Esophagus muscularis mucosa (tissue), 4 donors: ENCODE data around the gene CSRP3. TPM values are rescaled to one million over a fixed set of nuclear protein-coding genes. Genes with fewer than 3 reads are reported as not detected.

Source experiments
- DNase-seq: peaks from one replicate; pipeline ENCODE4 v3.0.0-alpha.2; 2017; ENCODE audit errors: extremely low spot score
- H3K27ac ChIP-seq, 4 donors: fragments of 200-600 bp; sonication (generic); replicated peaks in 1 of 4; 1 replicate in 3 of 4; 2 replicates in 1 of 4; pipeline ENCODE4 v1.5.1; 2016 to 2019; ENCODE audit warnings: mild to moderate bottlenecking in 1 of 4
- H3K27me3 ChIP-seq, 4 donors: fragments of 200-600 bp; sonication (generic); one replicate each; pipeline versions ENCODE4 v1.5.1 to v1.6.0; 2016 to 2019
- H3K36me3 ChIP-seq, 4 donors: fragments of 200-600 bp; sonication (generic); one replicate each; pipeline ENCODE4 v1.5.1; 2016 to 2019
- H3K4me1 ChIP-seq, 4 donors: fragments of 200-600 bp; sonication (generic); one replicate each; pipeline ENCODE4 v1.5.1; 2016 to 2019
- H3K4me3 ChIP-seq, 4 donors: fragments of 200-600 bp; sonication (generic); 1 replicate in 2 of 4; 2 replicates in 2 of 4; pipeline ENCODE4 v1.5.1; 2016 to 2019; ENCODE audit warnings: mild to moderate bottlenecking in 4 of 4, moderate library complexity in 1 of 4
- H3K9me3 ChIP-seq, 4 donors: fragments of 200-600 bp; sonication (generic); 1 replicate in 3 of 4; 2 replicates in 1 of 4; pipeline ENCODE4 v1.5.1; 2016 to 2019
- EP300 ChIP-seq: sonication (generic); formaldehyde crosslinking; IDR thresholded peaks from one replicate; pipeline ENCODE4 v1.6.1; 2017; ENCODE audit warnings: antibody characterized with exemption
- POLR2A ChIP-seq: fragments of 450-650 bp; IDR thresholded peaks from one replicate; pipeline ENCODE4 v1.6.1; 2017; ENCODE audit warnings: antibody characterized with exemption, moderate library complexity, mild to moderate bottlenecking, low read depth
- POLR2AphosphoS5 ChIP-seq, 2 donors: sonication (generic); formaldehyde crosslinking; IDR thresholded peaks; one replicate each; pipeline ENCODE4 v1.6.1; 2017; ENCODE audit warnings: antibody characterized with exemption in 2 of 2
- WGBS: methylation state at CpG from one replicate; pipeline ENCODE4 v1.1.5; 2018; 5-methylcytosine and 5-hydroxymethylcytosine counted together
- intact Hi-C: fragments of 100-400 bp; cut with DNase I; formaldehyde crosslinking; loops from one replicate; pipeline ENCODE4 v1.15.1; 2023
- total RNA-seq, 4 donors: library from RNA; depleted of rRNA; stranded (reverse); fragments of >200 nt; gene quantifications; one replicate each; pipeline versions ENCODE4 v1.1.0 to v1.2.1, GENCODE V29; 2016
- TF ChIP-seq, protein P1 (sequence below), 3 experiments: fragments of 200-600 bp in 2 of 3; fragments of 450-650 bp in 1 of 3; sonication (generic) in 2 of 3; IDR thresholded peaks; one replicate each; pipeline ENCODE4 v1.5.1; 2017 to 2019; ENCODE audit warnings: antibody characterized with exemption in 3 of 3, mild to moderate bottlenecking in 2 of 3, moderate library complexity in 1 of 3

Gene CSRP3
- total RNA-seq, 4 donors from 2014 or later, result not detected

DNA sequence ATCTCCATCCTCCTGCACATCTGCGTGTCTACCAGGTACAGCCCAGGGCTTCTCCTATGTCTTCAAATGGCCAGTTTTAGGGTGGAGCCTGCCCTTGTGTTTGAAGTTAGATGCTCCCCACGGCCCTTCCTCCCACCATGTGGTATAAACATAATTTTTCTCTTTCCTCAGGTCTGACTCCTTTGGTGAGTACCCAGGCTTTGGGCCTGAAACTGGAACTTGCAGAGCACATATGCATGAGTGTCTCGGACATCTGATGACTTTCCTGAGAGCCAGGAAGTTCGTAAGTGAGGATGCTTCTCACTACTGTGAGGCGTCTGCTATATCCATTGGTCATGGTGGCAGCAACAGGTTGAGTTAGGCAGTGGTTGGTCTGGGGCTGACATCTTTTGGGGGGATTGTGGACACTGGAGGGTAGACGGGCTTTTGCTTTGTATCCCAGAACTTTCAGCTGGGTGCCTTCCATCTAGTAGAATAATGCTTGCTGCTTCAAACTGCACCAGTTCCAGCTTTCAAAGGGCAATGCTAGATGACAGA lies 16.2 kb downstream of the CSRP3 start:
- Histone ChIP-seq H3K27me3 (no peaks in the 10 kb centered on the region), H3K4me1 (no peaks in the 10 kb centered on the region), H3K4me3 (no peak overlapping the region), H3K9me3 (no peaks in the 10 kb centered on the region), H3K36me3 (peaks cover 0 to 92% (median 0%) of the 10 kb centered on the region in 4 donors), H3K27ac (no peak overlapping the region)
- DNase-seq, result no peak
- WGBS, result 68% methylated on average over 6 of the region's 6 CpGs
- intact Hi-C loops, result no loop called here
- TF ChIP-seq, protein P1, sequence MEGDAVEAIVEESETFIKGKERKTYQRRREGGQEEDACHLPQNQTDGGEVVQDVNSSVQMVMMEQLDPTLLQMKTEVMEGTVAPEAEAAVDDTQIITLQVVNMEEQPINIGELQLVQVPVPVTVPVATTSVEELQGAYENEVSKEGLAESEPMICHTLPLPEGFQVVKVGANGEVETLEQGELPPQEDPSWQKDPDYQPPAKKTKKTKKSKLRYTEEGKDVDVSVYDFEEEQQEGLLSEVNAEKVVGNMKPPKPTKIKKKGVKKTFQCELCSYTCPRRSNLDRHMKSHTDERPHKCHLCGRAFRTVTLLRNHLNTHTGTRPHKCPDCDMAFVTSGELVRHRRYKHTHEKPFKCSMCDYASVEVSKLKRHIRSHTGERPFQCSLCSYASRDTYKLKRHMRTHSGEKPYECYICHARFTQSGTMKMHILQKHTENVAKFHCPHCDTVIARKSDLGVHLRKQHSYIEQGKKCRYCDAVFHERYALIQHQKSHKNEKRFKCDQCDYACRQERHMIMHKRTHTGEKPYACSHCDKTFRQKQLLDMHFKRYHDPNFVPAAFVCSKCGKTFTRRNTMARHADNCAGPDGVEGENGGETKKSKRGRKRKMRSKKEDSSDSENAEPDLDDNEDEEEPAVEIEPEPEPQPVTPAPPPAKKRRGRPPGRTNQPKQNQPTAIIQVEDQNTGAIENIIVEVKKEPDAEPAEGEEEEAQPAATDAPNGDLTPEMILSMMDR (IDR thresholded peaks at IDR 0.05), result no peak
- TF ChIP-seq POLR2AphosphoS5 (IDR thresholded peaks at IDR 0.05), result no peak
- no peak for TF ChIP-seq POLR2A
- TF ChIP-seq EP300, result no peak

DNA sequence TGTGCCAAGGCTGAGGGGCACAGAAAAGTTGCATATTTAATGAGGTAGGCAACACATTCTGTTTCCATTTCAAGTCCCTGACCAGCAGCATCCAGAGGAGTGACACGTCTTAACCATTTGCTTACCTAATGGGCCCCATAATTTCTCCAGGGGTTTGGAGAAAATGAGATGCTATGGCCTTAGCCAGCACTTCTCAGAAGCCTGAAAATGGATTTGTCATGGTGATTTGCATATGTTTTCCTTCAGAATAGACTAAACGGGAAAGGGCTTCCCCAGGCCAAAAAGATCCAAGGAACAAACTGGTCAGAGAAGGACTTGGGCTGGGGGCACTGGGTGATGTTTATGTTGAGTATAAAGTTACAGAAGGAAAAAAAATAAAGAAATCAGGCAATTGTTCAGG lies 16.7 kb downstream of the CSRP3 start:
- no peak overlapping the region for H3K27ac ChIP-seq
- DNase-seq, result no peak
- no peaks in the 10 kb centered on the region for H3K27me3 ChIP-seq
- H3K9me3 ChIP-seq, result no peaks in the 10 kb centered on the region
- no peak overlapping the region for H3K4me3 ChIP-seq
- TF ChIP-seq EP300 (no peak), POLR2AphosphoS5 (IDR thresholded peaks at IDR 0.05) (no peak), POLR2A (no peak)
- TF ChIP-seq, protein P1 (IDR thresholded peaks at IDR 0.05), result no peak
- WGBS, result 61% methylated on average over 2 of the region's 2 CpGs
- intact Hi-C loops, result no loop called here
- H3K4me1 ChIP-seq, result no peaks in the 10 kb centered on the region
- H3K36me3 ChIP-seq, result peaks cover 0 to 93% (median 0%) of the 10 kb centered on the region in 4 donors

GRCh38 chr11:19183646-19184045 lies 18.1 kb downstream of the CSRP3 start:
- H3K27me3 ChIP-seq, result no peaks in the 10 kb centered on the region
- H3K27ac ChIP-seq, result no peak overlapping the region

GRCh38 chr11:19181531-19182261 lies 20.1 kb downstream of the CSRP3 start:
- 73% methylated on average over 5 of the region's 5 CpGs for WGBS
- no peak for DNase-seq

More at GRCh38 chr11:19183646-19184045, 18.1 kb downstream of the CSRP3 start:
- WGBS, result 69% methylated on average over 7 of the region's 7 CpGs
- intact Hi-C loops, result no loop called here
- H3K4me1 ChIP-seq, result no peaks in the 10 kb centered on the region
- H3K4me3 ChIP-seq, result no peak overlapping the region
- TF ChIP-seq POLR2AphosphoS5 (IDR thresholded peaks at IDR 0.05) (no peak), EP300 (no peak)
- no peaks in the 10 kb centered on the region for H3K9me3 ChIP-seq
- no peak for DNase-seq
- peaks cover 0 to 79% (median 0%) of the 10 kb centered on the region in 4 donors for H3K36me3 ChIP-seq

GRCh38 chr11:19176629-19177186 lies 25.1 kb downstream of the CSRP3 start:
- Histone ChIP-seq H3K27ac (no peak overlapping the region), H3K9me3 (no peaks in the 10 kb centered on the region), H3K4me3 (no peak overlapping the region), H3K4me1 (no peaks in the 10 kb centered on the region), H3K27me3 (no peaks in the 10 kb centered on the region), H3K36me3 (peaks cover 14 to 35% (median 19%) of the 10 kb centered on the region in 4 donors)
- no peak for DNase-seq
- 87% methylated on average over 2 of the region's 2 CpGs for WGBS
- intact Hi-C loops, result no loop called here
- TF ChIP-seq EP300 (no peak), POLR2AphosphoS5 (IDR thresholded peaks at IDR 0.05) (no peak), POLR2A (no peak)
- TF ChIP-seq, protein P1 (IDR thresholded peaks at IDR 0.05), result no peak

More at GRCh38 chr11:19181531-19182261, 20.1 kb downstream of the CSRP3 start:
- TF ChIP-seq, protein P1 (IDR thresholded peaks at IDR 0.05), result no peak
- TF ChIP-seq POLR2A, result no peak
- TF ChIP-seq EP300, result no peak
- TF ChIP-seq POLR2AphosphoS5 (IDR thresholded peaks at IDR 0.05), result no peak
- no peak overlapping the region for H3K4me3 ChIP-seq
- H3K27ac ChIP-seq, result no peak overlapping the region
- no peaks in the 10 kb centered on the region for H3K9me3 ChIP-seq
- intact Hi-C loops, result no loop called here
- no peaks in the 10 kb centered on the region for H3K4me1 ChIP-seq
- H3K27me3 ChIP-seq, result no peaks in the 10 kb centered on the region
- H3K36me3 ChIP-seq, result peaks cover 0 to 63% (median 4%) of the 10 kb centered on the region in 4 donors
